ENCODE measurements around the gene SCUBE1. TPM values are rescaled to one million over a fixed set of nuclear protein-coding genes. Genes with fewer than 3 reads are reported as not detected.

SCUBE1 gene
- total and polyA plus RNA-seq, 2 of the 8 experiments (the other 6 are each of a cell fraction or from before 2014, with no cell fraction given) = 2.3 to 4.9 TPM

DNA sequence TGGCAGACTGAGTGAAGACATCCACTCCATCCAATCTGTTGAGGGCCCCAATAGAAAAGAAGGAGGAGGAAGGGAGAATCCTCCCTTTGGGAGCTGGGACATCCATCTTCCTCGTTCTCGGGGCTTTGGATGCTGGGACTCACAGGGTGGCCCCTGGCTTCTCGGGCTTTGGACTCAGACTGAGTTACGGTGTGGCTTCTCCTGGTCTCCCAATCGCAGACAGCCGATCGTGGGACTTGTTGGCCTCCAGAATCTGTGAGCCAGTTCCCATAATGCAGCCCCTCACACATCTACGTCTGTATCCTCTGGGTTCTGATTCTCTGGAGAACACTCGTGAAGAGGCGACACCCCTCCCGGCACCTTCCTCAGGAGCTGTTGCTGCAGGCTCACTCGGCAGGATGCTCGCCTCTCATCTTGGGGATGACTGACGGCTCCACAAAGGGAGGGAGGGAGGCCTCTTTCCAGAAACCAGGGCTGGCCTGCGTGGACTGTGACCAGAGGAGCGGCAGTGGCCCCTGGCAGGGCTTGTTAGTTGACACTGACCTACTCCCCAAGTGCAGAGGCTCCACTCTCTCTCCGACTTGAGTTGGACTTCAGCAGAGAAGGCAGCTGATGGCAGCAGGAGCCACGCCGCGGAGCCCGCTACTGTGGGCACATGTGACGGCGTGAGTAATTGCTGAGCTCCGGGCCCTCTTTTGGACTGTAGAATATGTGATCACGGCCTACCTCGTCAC is 141.5 kb downstream of the SCUBE1 start (continued):
- no peak for TF ChIP-seq EP300 (IDR thresholded peaks at IDR 0.05; ENCODE audit: borderline replicate concordance in 1 of 2, low read depth in 2 of 2, low read length in 2 of 2)
- TF ChIP-seq, protein P1, sequence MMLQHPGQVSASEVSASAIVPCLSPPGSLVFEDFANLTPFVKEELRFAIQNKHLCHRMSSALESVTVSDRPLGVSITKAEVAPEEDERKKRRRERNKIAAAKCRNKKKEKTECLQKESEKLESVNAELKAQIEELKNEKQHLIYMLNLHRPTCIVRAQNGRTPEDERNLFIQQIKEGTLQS (IDR thresholded peaks at IDR 0.05; ENCODE audit: insufficient read depth, low read depth, low read length) = no peak
- TF ChIP-seq SUZ12 (IDR thresholded peaks at IDR 0.05; ENCODE audit: low read length) = no peak
- TF ChIP-seq ZNF274 (IDR thresholded peaks at IDR 0.05; ENCODE audit: borderline replicate concordance, extremely low read depth, low read length) = no peak
- TF ChIP-seq TBP (IDR thresholded peaks at IDR 0.05; ENCODE audit: low read depth, low read length) = no peak
- no peak for TF ChIP-seq HDAC6 (IDR thresholded peaks at IDR 0.05; ENCODE audit: low read depth, low read length)
- TF ChIP-seq TAF1 (IDR thresholded peaks at IDR 0.05; ENCODE audit: low read depth, low read length) = no peak
